ES-I3 (cell line): ENCODE results near the gene PRR14L.
"Not testable (repeated sequence)": the region's sequence is repeated elsewhere in the genome, so short reads cannot be mapped to it uniquely, and the experiment has no call there.

Experiments used
- H3K36me3 ChIP-seq: 2 replicates; pipeline ENCODE4 v1.6.1; 2013; ENCODE audit warnings: mild to moderate bottlenecking, low read length, control low read depth, moderate library complexity; ENCODE audit not compliant: insufficient read depth
- H3K4me1 ChIP-seq: 2 replicates; pipeline ENCODE4 v1.6.1; 2013; ENCODE audit warnings: mild to moderate bottlenecking, control low read depth, low read length; ENCODE audit not compliant: insufficient read depth
- H3K9ac ChIP-seq: 2 replicates; pipeline ENCODE4 v1.6.1; 2013; ENCODE audit warnings: low read depth, mild to moderate bottlenecking, low read length, moderate library complexity
- H3K9me3 ChIP-seq: 2 replicates; pipeline ENCODE4 v1.6.1; 2013; ENCODE audit warnings: mild to moderate bottlenecking, low read length, moderate library complexity; ENCODE audit not compliant: control insufficient read depth, insufficient read depth

The PRR14L gene

GRCh38 chr22:31682751-31683150 lies 67.2 kb downstream of the PRR14L start:
- Histone ChIP-seq H3K36me3 (peaks cover 4% of the 10 kb centered on the region; the same call in 1 of the 2 replicates), H3K9ac (no peak overlapping the region), H3K9me3 (no peaks in the 10 kb centered on the region), H3K4me1 (no peaks in the 10 kb centered on the region)

- no peak overlapping the region for H3K9ac ChIP-seq
- H3K36me3 ChIP-seq: peaks cover 4% of the 10 kb centered on the region; the same call in 1 of the 2 replicates
Measured at GRCh38 chr22:31681349-31682345, 68.3 kb downstream of the PRR14L start.

GRCh38 chr22:31680861-31681341 lies 69.0 kb downstream of the PRR14L start:
- Histone ChIP-seq H3K36me3 (peaks cover 4% of the 10 kb centered on the region; the same call in 1 of the 2 replicates), H3K4me1 (no peaks in the 10 kb centered on the region), H3K9ac (no peak overlapping the region), H3K9me3 (no peaks in the 10 kb centered on the region)

More at GRCh38 chr22:31681349-31682345, 68.3 kb downstream of the PRR14L start:
- H3K9me3 ChIP-seq: no peaks in the 10 kb centered on the region
- H3K4me1 ChIP-seq: no peaks in the 10 kb centered on the region

GRCh38 chr22:31678748-31679147 lies 71.2 kb downstream of the PRR14L start:
- Histone ChIP-seq H3K4me1 (no peaks in the 10 kb centered on the region), H3K9ac (no peak overlapping the region), H3K36me3 (no peaks in the 10 kb centered on the region), H3K9me3 (no peaks in the 10 kb centered on the region)

- Histone ChIP-seq H3K36me3 (no peaks in the 10 kb centered on the region), H3K9ac (peak overlapping the region; percentile 55; the same call in 1 of the 2 replicates), H3K9me3 (no peaks in the 10 kb centered on the region), H3K4me1 (no peaks in the 10 kb centered on the region)
Measured at GRCh38 chr22:31676700-31677099, 73.2 kb downstream of the PRR14L start.

GRCh38 chr22:31674219-31674618 lies 75.7 kb downstream of the PRR14L start:
- not testable (repeated sequence) for H3K4me1 ChIP-seq, H3K36me3 ChIP-seq, H3K9me3 ChIP-seq, H3K9ac ChIP-seq

- not testable (repeated sequence) for H3K9me3 ChIP-seq, H3K36me3 ChIP-seq, H3K9ac ChIP-seq, H3K4me1 ChIP-seq
Measured at GRCh38 chr22:31668849-31669248, 81.1 kb downstream of the PRR14L start.

- Histone ChIP-seq H3K36me3 (no peaks in the 10 kb centered on the region), H3K9ac (peak overlapping the region; percentile 89; the same call in 1 of the 2 replicates), H3K4me1 (no peaks in the 10 kb centered on the region), H3K9me3 (no peaks in the 10 kb centered on the region)
Measured at GRCh38 chr22:31662668-31663037, 87.3 kb downstream of the PRR14L start.

- no peaks in the 10 kb centered on the region for H3K36me3 ChIP-seq
- H3K9me3 ChIP-seq: no peaks in the 10 kb centered on the region
- peak within 1 kb of the TSS; percentile 89 for H3K9ac ChIP-seq
Measured at GRCh38 chr22:31661851-31662667, 87.9 kb downstream of the PRR14L start, which contains the start of gene PISD. TSS of gene PISD (minus strand) at chr22:31662215. CDS start at chr22:31662208, 7 bp downstream.

GRCh38 chr22:31660860-31661341 lies 89.0 kb downstream of the PRR14L start:
- H3K36me3 ChIP-seq, H3K4me1 ChIP-seq, H3K9me3 ChIP-seq: not testable (repeated sequence)
- H3K9ac ChIP-seq: peak overlapping the region; percentile 89

More at GRCh38 chr22:31661851-31662667, 87.9 kb downstream of the PRR14L start, which contains the start of gene PISD:
- no peaks in the 10 kb centered on the region for H3K4me1 ChIP-seq

GRCh38 chr22:31659246-31659645 lies 90.7 kb downstream of the PRR14L start:
- Histone ChIP-seq H3K9me3 (no peaks in the 10 kb centered on the region), H3K4me1 (no peaks in the 10 kb centered on the region), H3K36me3 (no peaks in the 10 kb centered on the region), H3K9ac (no peak overlapping the region)

GRCh38 chr22:31654408-31654807 lies 95.5 kb downstream of the PRR14L start:
- Histone ChIP-seq H3K9me3 (no peaks in the 10 kb centered on the region), H3K4me1 (peaks cover 4% of the 10 kb centered on the region; the same call in 1 of the 2 replicates), H3K36me3 (peaks cover 3% of the 10 kb centered on the region; the same call in 1 of the 2 replicates), H3K9ac (no peak overlapping the region)

- Histone ChIP-seq H3K4me1 (peaks cover 5% of the 10 kb centered on the region; the same call in 1 of the 2 replicates), H3K36me3 (peaks cover 3% of the 10 kb centered on the region; the same call in 1 of the 2 replicates), H3K9me3 (no peaks in the 10 kb centered on the region), H3K9ac (no peak overlapping the region)
Measured at GRCh38 chr22:31653944-31654343, 96.0 kb downstream of the PRR14L start.
